Hepatocyte (in vitro differentiated cells): ENCODE results near the gene FBH1. TPM values are rescaled to one million over a fixed set of nuclear protein-coding genes. Genes with fewer than 3 reads are reported as not detected.

Experiments used
- DNase-seq: peaks from one replicate; pipeline ENCODE4 v3.0.0-alpha.2; 2016; ENCODE audit warnings: low spot score
- H2AFZ ChIP-seq: fragments of 200-600 bp; sonication (generic); 2 replicates; pipeline ENCODE4 v1.6.0; 2016; ENCODE audit warnings: antibody characterized with exemption, mild to moderate bottlenecking
- H3K27ac ChIP-seq: fragments of 200-600 bp; sonication (generic); 2 replicates; pipeline ENCODE4 v1.5.1; 2016; ENCODE audit warnings: mild to moderate bottlenecking
- H3K27me3 ChIP-seq: fragments of 200-600 bp; sonication (generic); 2 replicates; pipeline ENCODE4 v1.6.1; 2016
- H3K36me3 ChIP-seq: fragments of 200-600 bp; sonication (generic); replicated peaks from 2 replicates; pipeline ENCODE4 v1.5.1; 2016; ENCODE audit warnings: low read depth; ENCODE audit not compliant: insufficient read depth
- H3K4me1 ChIP-seq: fragments of 200-600 bp; sonication (generic); 2 replicates; pipeline ENCODE4 v1.5.1; 2016; ENCODE audit warnings: mild to moderate bottlenecking, moderate library complexity; ENCODE audit not compliant: insufficient read depth
- H3K4me2 ChIP-seq: fragments of 200-600 bp; sonication (generic); 2 replicates; pipeline ENCODE4 v1.6.0; 2016
- H3K4me3 ChIP-seq: fragments of 200-600 bp; sonication (generic); 2 replicates; pipeline ENCODE4 v1.5.1; 2016; ENCODE audit warnings: mild to moderate bottlenecking
- H3K79me2 ChIP-seq: fragments of 200-600 bp; sonication (generic); 2 replicates; pipeline ENCODE4 v1.6.0; 2017; ENCODE audit warnings: mild to moderate bottlenecking
- H3K9me2 ChIP-seq: fragments of 200-600 bp; sonication (generic); replicated peaks from 2 replicates; pipeline ENCODE4 v1.6.0; 2017; ENCODE audit warnings: mild to moderate bottlenecking; ENCODE audit not compliant: insufficient read depth
- H3K9me3 ChIP-seq: fragments of 200-600 bp; sonication (generic); 2 replicates; pipeline ENCODE4 v1.5.1; 2016; ENCODE audit warnings: low read depth, mild to moderate bottlenecking
- H4K20me1 ChIP-seq: fragments of 200-600 bp; sonication (generic); 2 replicates; pipeline ENCODE4 v1.6.0; 2016; ENCODE audit warnings: mild to moderate bottlenecking; ENCODE audit not compliant: insufficient read depth, poor library complexity, severe bottlenecking
- CTCF ChIP-seq: fragments of 200-600 bp; sonication (generic); IDR thresholded peaks from 2 replicates; pipeline ENCODE4 v1.5.1; 2016; ENCODE audit warnings: antibody characterized with exemption, mild to moderate bottlenecking; ENCODE audit not compliant: poor library complexity
- EZH2 ChIP-seq: fragments of 200-600 bp; sonication (generic); IDR thresholded peaks from 2 replicates; pipeline ENCODE4 v1.6.1; 2016; ENCODE audit warnings: antibody characterized with exemption, mild to moderate bottlenecking, borderline replicate concordance
- EZH2phosphoT487 ChIP-seq: fragments of 200-600 bp; sonication (generic); IDR thresholded peaks from one replicate; pipeline ENCODE4 v1.6.1; 2018; ENCODE audit warnings: antibody characterized with exemption, mild to moderate bottlenecking, low read depth, moderate library complexity; ENCODE audit not compliant: unreplicated experiment, severe bottlenecking
- WGBS: methylation state at CpG from one replicate; pipeline ENCODE4 v1.1.6; 2016; ENCODE audit warnings: low lambda C conversion rate; ENCODE audit errors: missing lambda C conversion rate; 5-methylcytosine and 5-hydroxymethylcytosine counted together
- polyA plus RNA-seq: library from polyadenylated mRNA; unstranded; fragments of >200 nt; fragmentation: Nextera tagmentation; extraction: Ambion mirVana; gene quantifications from 2 replicates; pipeline ENCODE4 v1.2.1, GENCODE V29; 2016
- total RNA-seq: library from RNA; depleted of rRNA; stranded (reverse); fragments of >200 nt; gene quantifications from 2 replicates; pipeline ENCODE4 v1.2.3, GENCODE V29; 2014

Gene FBH1
- total and polyA plus RNA-seq, 2 experiments from 2014 or later = 66.4 to 80.3 TPM

- Histone ChIP-seq H3K4me3 (no peak overlapping the region), H3K27me3 (no peaks in the 10 kb centered on the region), H3K79me2 (no peaks in the 10 kb centered on the region), H4K20me1 (no peaks in the 10 kb centered on the region), H3K9me2 (no peaks in the 10 kb centered on the region), H3K36me3 (no peaks in the 10 kb centered on the region), H3K27ac (peak overlapping the region; percentile 65), H3K9me3 (no peaks in the 10 kb centered on the region), H3K4me1 (peaks cover 12% of the 10 kb centered on the region), H3K4me2 (no peak overlapping the region), H2AFZ (no peak overlapping the region)
- 69% methylated on average over 15 of the region's 15 CpGs for WGBS
- TF ChIP-seq EZH2 (no peak), CTCF (peak; percentile 6)
- DNase-seq = no peak
Measured at GRCh38 chr10:5943536-5943935, 53.5 kb downstream of the FBH1 start.

DNA sequence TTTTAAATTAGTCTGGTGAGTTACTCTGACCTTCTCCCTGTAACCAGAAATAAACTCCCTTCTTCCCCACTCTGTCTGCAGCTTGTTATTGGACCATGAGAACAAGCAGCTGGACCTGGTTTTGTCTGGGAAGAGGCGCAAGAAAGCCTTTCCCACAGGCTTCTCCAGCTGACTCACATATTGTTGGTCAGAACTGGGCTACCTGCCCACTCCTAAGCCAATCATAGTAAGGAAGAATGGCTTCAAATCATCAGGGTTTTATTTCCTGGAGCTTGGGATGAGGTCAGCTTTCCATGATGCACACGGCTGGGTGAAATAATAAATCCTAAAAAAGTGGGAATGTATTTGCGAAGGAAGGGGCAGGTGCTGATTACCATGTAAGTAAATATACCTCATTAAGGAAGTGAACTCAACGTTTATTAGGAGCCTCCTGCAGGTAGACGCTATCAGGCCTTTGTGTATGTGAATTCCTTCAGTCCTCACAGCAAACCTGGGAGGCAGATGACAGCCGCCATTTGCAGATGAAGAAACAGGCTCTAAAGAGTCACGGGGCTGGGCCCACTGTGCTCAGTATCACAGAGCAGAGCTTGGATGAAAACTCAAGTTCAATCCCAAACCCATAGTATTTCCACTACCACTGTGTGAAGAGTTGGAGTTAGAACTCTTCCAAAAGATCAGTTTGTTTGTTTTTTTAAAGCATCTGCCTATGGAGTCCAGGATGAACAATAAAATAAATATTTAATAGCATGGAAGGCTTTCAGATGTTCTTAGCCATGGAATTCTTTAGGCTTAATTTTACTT, 54.5 kb downstream of the FBH1 start:
- Histone ChIP-seq H3K36me3 (no peaks in the 10 kb centered on the region), H3K4me1 (peaks cover 12% of the 10 kb centered on the region), H2AFZ (no peak overlapping the region), H4K20me1 (no peaks in the 10 kb centered on the region), H3K79me2 (no peaks in the 10 kb centered on the region), H3K27ac (peak overlapping the region; percentile 85), H3K4me2 (no peak overlapping the region), H3K4me3 (no peak overlapping the region), H3K9me3 (no peaks in the 10 kb centered on the region), H3K9me2 (no peaks in the 10 kb centered on the region), H3K27me3 (no peaks in the 10 kb centered on the region)
- WGBS = 59% methylated on average over 7 of the region's 7 CpGs
- DNase-seq = peak; percentile 83
- no peak for TF ChIP-seq EZH2phosphoT487
- TF ChIP-seq EZH2 = no peak
- TF ChIP-seq CTCF = no peak

DNA sequence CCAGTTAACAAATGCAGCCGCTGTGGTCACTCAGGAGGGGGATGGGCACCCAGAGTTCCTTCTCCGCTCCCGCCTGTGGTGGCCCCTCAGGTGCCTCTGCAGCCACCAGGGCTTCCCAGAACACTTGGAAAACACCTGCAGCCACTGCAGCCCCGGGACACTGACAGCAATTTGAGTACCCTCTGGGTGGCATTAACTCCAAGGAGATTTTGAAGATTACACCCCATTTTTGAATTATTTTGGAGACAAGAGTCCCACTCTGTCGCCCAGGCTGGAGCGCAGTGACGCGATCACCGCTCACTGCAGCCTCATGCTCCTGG, 55.1 kb downstream of the FBH1 start:
- WGBS = 86% methylated on average over 9 of the region's 9 CpGs
- H3K79me2 ChIP-seq = no peaks in the 10 kb centered on the region
- no peak overlapping the region for H3K4me3 ChIP-seq
- H3K27me3 ChIP-seq = no peaks in the 10 kb centered on the region
- peak overlapping the region; percentile 85 for H3K27ac ChIP-seq
- H2AFZ ChIP-seq = no peak overlapping the region
- H4K20me1 ChIP-seq = no peaks in the 10 kb centered on the region
- no peaks in the 10 kb centered on the region for H3K36me3 ChIP-seq
- DNase-seq = no peak
- no peak for TF ChIP-seq EZH2
- TF ChIP-seq CTCF = no peak
- no peak for TF ChIP-seq EZH2phosphoT487
- H3K4me2 ChIP-seq = peak overlapping the region; percentile 43
- peaks cover 12% of the 10 kb centered on the region for H3K4me1 ChIP-seq
- no peaks in the 10 kb centered on the region for H3K9me3 ChIP-seq
- H3K9me2 ChIP-seq = no peaks in the 10 kb centered on the region
